Measurements from ENCODE around the gene LYZL4.

The LYZL4 gene

DNA sequence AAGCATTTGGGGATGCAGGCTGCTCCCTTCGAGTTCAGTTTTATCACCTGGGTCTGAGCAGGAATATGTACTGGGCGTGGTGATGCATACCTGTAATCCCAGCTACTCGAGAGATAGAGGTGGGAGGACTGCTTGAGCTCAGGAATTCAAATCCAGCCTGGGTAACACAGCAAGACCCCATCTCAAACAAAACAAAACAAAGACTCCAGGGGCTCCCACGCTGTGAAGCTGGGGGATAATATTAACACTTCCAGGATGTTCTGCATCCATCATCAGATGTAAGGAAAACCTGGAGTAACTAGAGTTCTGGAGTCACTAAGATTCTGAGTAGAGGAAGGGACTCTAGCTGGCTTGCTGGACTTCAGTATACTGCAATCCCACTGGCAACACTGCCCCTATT is 40.6 kb downstream of the LYZL4 start:
- DNase-seq: no peak

DNA sequence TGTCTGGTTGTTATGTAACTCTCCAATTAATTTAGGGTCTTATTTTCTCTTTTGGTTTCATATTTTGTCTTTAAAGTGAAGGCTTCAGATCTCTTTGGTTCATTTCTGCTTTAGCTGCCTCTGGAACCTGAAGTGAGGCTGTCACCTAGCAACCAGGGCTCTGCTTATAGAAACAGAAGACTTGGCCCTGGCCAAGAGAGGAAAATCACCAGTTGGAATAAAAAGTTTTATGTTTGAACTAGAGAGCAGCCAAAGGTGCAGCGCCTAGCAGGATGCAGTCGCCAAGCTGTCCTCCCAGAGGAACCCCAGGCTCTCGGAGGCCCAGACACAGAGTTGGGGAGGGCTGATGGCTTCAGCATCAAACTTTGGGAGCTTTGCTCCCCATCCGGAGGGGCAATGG is 41.1 kb downstream of the LYZL4 start:
- no peak for DNase-seq

DNA sequence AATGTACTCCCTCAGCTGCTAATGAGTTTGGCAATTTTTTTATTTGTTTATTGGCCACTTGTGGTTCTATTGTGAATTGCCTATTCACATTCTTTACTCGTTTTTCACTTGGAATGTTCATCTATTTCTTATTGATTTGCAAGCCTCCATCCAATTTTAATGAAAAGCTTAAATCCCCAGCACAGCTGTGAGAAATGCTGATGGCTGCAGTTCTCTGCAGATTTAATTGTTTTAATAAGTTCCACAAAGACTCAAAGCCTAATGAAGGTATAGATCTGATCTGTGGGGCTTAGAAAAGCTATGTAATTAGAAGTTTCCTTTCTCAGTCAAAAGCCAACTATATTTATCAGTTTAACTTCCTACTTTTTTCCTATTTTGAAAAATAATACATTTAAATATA is 41.5 kb downstream of the LYZL4 start:
- DNase-seq: no peak

DNA sequence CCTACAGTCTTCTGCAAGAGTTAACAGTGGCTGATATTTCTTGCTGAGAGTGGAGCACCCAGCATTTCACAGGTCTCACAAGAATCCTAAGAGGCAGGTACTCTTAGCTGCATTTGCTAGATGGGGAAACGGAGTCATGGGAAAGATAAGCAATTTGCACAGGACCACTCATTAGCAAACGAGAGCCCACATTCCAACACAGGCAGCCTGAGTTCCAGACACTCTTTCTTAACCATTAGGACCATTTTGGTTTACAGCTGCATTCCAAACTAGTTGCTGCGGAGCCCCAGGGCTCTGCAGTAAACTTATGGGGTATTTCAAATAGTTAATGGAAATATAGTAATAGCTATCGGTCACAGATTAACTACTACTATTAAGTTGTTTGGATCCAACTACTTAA is 42.5 kb downstream of the LYZL4 start:
- no peak for DNase-seq

DNA sequence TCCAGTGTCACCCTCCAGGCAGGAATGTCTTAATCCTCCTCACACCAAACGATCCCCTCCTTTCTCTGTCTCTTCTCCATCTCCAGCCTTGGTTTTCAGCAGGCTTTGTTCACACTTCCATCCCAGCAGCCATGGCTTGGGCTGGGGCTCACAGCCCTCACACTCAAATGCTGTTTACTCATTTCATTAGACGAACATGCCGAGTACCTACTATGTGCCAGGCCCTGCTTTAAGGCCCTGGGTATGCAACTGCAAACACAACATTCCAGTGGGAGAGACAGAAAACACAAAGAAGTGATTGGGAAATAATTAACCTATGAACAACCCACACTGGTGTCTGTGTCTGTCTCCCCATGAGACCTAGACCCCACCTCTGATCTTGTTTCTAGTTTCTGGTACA is 43.9 kb downstream of the LYZL4 start:
- no peak for DNase-seq

DNA sequence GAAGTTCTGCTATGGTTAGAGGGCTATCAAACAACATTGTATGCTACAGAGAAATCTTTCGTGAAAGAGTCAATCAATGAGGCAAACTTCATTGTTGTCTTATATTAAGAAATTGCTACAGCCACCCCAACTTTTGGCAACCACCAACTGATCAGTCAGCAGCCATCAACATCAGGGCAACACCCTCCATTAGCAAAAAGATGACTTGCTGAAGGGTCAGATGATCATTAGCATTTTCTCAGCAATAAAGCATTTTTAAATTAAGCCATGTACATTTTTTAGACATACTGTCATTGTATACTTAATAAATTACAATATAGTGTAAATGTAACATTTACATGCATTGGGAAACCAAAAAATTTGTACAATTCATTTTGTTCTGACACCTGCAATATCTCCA is 53.1 kb downstream of the LYZL4 start:
- no peak for DNase-seq

DNA sequence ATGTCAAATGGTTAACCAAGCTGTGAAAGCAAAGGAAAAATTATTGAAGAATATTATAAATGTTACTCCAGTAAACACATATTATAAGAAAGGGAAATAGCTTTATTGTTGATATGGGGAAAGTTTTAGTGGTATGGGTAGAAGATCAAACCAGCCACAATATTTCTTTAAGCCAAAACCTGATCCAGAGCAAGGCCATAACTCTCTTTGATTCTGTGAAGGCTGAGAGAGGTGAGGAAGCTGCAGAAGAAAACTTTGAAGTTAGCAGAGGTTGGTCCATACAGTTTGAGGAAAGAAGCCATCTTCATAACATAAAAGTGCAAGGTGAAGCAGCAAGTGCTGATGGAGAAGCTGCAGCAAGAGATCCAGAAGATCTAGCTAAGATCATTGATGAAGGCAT is 54.8 kb downstream of the LYZL4 start:
- no peak for DNase-seq

DNA sequence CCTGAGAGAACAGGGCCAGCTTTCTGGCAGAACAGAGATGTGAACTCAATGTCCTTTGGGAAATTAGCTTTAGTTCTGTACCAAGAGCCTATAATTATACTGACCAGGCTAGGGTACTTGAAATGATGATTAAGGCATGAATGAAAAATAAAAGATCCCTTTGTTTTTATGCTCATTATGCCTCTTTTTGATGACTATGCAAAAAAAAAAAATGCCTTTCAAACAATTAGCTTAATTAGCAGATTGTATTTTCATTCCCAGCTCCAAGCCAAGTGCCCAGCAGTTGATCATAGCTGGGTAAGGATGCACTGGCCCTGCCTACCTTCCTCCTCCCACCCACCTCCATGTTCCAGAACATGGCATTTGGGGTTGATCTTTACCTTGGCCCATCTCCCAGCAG is 56.8 kb downstream of the LYZL4 start:
- DNase-seq: no peak

DNA sequence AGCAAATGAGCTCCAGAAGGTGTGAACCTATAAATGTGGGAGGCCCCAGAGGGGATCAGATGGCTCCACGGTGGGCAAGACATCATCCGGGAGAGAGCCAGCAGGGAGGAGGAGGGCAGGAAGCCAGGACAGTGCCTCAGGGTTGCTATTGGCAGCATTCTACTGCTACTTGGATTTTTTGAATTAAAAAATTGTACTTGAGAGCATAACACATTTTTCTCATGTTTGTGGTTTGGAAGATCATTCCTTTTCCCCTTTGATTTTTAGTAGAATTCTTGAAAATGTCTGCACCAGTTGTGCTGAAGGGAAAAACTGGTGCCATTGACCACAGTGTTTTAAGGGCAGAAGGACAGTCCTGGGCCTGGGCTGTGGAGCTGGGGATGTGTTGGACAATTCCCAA is 59.2 kb downstream of the LYZL4 start:
- no peak for DNase-seq

DNA sequence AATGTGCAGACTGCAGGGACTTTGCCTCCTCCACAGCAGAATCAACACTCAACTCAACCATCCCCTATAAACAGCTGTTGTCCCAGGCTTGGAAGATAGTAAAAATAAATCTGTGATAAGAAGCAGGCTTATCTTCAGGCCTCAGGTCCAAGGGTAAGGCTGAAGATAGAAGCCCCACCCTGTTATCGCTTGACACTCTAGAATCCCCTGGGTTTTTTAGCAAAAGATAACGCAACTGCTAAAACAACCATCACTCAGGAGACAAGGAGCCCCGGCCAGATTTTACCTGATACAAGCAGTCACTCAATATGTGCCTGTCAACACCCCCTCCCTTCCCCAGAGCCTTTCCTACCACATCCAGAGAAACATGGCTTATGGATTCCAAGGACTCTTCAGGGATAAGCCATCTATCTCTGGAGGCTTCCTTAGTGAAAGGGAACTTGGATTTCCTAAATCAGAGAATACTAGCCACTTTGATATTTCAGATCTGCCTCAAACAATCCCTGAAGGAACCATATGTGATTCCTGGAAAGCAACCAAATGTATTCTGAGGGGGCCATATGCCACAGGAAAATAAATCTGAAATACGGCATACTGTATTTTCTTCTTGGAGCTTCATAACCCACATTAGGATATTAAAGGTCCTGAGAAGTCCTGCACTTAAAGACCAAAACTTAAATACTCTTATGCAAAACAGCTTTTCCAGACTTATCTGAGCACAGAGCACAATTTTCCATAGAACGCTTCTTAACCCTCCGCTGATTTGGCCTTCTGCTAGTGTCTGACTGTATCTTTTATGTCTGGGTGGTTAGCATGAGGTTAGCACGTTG is 60.4 kb downstream of the LYZL4 start:
- DNase-seq: no peak

DNA sequence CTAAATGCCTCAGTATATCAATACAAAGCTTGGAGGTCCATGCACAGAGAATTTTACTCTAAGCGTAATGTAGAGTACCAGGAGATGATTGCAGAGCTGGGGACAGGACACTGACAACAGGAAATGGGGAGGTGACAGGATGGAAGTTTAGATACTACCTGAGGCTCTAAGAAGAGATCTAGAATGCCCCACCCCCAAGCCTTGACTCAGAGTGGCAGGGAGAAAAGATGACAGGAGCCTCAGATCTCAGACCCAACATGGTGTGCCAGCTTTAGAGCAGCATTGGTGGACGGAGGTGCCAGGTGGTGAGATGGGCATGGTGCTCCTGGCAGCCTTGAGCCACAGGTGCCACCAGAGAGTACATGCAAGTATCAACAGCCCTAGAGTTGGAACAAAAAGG is 62.5 kb downstream of the LYZL4 start:
- no peak for DNase-seq

Measured in activated CD4-positive, alpha-beta T cell treated with anti-CD3 and anti-CD28 coated beads, Interleukin-10, Interleukin-2, amounts not matched to agents 100 ng/mL and 50 ng/mL, durations not matched to agents 16 hours and 8 hours (primary cell).